Activated CD8-positive, alpha-beta memory T cell treated with anti-CD3 and anti-CD28 coated beads for 36 hours (primary cell): ENCODE data around the gene TMEM259. TPM values are rescaled to one million over a fixed set of nuclear protein-coding genes. Genes with fewer than 3 reads are reported as not detected.

Experiments
- CTCF ChIA-PET: fragments of 350-600 bp; sonication (Branson Sonifier 250); formaldehyde crosslinking; loops from one replicate; lab custom pipeline; 2021; ENCODE audit warnings: antibody characterized with exemption; lab: Charles Lee
- POLR2A ChIA-PET: fragments of 350-600 bp; sonication (Branson Sonifier 250); formaldehyde crosslinking; loops from one replicate; lab custom pipeline; 2021; ENCODE audit warnings: antibody characterized with exemption; lab: Charles Lee
- total RNA-seq, 2 experiments: library from RNA; stranded (reverse); gene quantifications; one replicate each; pipeline ENCODE4 v1.2.3, GENCODE V29; 2021

The TMEM259 gene
- total RNA-seq, 2 experiments from 2014 or later, result 132 to 141 TPM

DNA sequence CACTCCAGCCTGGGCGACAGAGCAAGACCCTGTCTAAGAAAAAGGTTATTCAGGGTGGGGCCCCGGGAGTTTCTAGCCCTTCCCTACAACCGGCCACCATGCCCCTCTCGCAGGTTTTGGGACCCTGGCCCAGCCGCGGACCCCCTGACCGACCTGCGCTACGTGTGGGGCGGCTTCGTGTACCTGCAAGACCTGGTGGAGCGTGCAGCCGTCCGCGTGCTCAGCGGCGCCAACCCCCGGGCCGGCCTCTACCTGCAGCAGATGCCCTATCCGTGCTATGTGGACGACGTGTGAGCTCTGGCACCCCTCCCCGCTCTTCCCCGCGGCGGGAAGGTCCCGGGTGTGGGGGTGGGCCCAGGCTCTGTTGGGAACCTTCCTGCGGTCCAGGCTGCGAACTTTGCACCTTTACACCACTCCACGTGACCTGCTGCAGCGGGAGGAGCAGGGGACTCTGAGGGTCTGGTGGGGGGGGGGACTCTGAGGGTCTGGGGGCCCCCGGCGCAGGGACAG is 25.2 kb upstream of the TMEM259 start:
- ChIA-PET POLR2A (interaction anchor here (0.7 kb wide), 1 partner anchor 45 kb away, joined by 3 read pairs; no protein-coding TSS in a partner anchor), CTCF (no interaction called here)

GRCh38 chr19:1045247-1045603 is 24.3 kb upstream of the TMEM259 start:
- ChIA-PET CTCF (no interaction called here), POLR2A (no interaction called here)

DNA sequence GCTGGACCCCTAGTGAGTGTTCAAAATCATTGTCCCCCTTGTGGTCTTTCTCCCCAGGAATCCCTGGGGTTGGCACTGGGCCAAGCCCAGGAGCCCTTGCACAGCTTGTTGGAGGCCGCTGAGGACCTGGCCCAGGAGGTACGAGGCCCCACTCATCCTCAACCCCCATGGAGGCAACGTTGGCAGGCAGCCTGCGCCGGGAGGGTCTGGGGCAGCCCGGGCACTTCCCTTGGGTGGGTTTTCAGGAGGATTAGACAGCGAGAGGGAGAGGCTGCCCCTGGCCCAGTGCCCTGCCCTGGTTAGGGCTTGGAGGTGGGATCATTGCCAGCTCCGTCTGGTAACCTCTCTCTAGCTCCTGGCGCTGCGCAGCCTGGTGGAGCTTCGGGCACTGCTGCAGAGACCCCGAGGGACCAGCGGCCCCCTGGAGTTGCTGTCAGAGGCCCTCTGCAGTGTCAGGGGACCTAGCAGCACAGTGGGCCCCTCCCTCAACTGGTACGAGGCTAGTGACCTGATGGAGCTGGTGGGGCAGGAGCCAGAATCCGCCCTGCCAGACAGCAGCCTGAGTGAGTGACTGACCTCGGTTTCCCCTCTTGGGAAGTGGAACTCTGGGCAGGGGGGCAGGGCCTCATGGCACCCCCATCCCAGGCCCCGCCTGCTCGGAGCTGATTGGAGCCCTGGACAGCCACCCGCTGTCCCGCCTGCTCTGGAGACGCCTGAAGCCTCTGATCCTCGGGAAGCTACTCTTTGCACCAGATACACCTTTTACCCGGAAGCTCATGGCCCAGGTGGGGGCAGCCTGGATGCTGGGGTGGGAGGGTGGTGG is 22.0 kb upstream of the TMEM259 start:
- ChIA-PET CTCF (interaction anchor here (0.6 to 2.2 kb wide), 3 partner anchors 14 to 388 kb away, joined by 3 to 6 read pairs (median 3); no protein-coding TSS in a partner anchor), POLR2A (interaction anchor here (1.1 kb wide), 1 partner anchor 48 kb away, joined by 7 read pairs; no protein-coding TSS in a partner anchor)

DNA sequence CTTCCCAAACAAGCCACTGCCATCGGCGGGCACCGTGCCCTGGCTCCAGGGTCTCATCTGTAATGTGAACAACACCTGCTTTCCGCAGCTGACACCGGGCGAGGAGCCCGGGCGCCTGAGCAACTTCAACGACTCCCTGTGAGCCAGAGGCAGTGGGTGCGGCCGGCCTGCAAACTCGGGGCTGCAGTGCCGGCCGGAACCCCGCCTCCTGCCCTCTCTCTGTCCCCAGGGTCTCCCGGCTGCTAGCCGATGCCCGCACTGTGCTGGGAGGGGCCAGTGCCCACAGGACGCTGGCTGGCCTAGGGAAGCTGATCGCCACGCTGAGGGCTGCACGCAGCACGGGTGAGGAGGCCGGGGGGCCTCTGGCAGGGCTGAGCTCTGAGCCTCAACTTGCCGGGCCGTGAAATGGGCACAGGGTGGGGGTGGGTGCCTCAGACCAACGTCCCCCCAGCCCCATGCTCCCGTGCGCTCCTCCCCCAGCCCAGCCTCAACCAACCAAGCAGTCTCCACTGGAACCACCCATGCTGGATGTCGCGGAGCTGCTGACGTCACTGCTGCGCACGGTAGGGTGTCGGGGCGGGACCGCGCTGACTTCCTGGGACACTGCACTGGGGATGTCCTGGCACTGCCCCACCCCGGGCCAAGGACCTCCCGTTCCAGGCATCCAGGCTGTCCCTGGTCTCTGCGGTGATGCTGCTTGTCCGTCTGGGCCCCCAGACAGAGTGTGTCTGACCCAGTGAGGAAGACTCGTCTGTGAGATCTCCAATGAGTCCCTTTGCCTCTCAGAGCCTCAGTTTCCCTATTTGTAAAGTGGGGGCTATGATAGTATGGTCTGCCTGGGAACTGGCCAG is 21.1 kb upstream of the TMEM259 start:
- POLR2A ChIA-PET, result interaction anchor here (1.1 kb wide), 1 partner anchor 49 kb away, joined by 7 read pairs; no protein-coding TSS in a partner anchor
- CTCF ChIA-PET, result interaction anchor here (0.5 to 2.2 kb wide), 5 partner anchors 10 to 76 kb away, joined by 3 to 7 read pairs (median 5); no protein-coding TSS in a partner anchor

DNA sequence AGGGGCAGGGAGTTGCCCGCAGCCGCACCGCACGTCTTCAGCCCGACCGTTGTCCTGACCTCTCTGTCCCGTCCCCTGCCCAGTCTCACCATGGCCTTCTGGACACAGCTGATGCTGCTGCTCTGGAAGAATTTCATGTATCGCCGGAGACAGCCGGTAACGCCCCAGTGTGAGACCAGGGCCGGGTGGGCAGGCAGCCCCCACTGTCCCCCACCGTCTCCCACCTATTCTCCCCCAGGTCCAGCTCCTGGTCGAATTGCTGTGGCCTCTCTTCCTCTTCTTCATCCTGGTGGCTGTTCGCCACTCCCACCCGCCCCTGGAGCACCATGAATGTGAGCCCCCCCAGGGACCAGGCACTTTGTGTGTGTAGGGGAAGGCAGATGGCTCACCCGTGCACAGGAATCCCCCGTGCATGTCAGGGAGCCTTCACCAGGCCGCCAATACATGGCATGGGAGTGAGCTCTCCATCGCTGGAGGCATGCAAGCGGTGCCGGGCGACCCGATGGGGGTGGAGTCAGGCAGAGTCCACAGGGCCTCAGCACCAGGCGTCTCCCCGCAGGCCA is 20.4 kb upstream of the TMEM259 start:
- CTCF ChIA-PET, result interaction anchor here (0.9 to 2.2 kb wide), 6 partner anchors 9 to 49 kb away, joined by 3 to 7 read pairs (median 4); no protein-coding TSS in a partner anchor

GRCh38 chr19:1040476-1041271 is 19.8 kb upstream of the TMEM259 start:
- CTCF ChIA-PET, result interaction anchor here (0.8 to 2.2 kb wide), 8 partner anchors 8 to 49 kb away, joined by 3 to 7 read pairs (median 4); partner anchors contain the start of gene RNU6-2
- POLR2A ChIA-PET, result interaction anchor here (0.5 to 1.7 kb wide), 4 partner anchors 8 to 34 kb away, joined by 4 to 11 read pairs (median 7); partner anchors contain the start of gene ARHGAP45

More for the DNA sequence above, 20.4 kb upstream of the TMEM259 start:
- POLR2A ChIA-PET, result no interaction called here

DNA sequence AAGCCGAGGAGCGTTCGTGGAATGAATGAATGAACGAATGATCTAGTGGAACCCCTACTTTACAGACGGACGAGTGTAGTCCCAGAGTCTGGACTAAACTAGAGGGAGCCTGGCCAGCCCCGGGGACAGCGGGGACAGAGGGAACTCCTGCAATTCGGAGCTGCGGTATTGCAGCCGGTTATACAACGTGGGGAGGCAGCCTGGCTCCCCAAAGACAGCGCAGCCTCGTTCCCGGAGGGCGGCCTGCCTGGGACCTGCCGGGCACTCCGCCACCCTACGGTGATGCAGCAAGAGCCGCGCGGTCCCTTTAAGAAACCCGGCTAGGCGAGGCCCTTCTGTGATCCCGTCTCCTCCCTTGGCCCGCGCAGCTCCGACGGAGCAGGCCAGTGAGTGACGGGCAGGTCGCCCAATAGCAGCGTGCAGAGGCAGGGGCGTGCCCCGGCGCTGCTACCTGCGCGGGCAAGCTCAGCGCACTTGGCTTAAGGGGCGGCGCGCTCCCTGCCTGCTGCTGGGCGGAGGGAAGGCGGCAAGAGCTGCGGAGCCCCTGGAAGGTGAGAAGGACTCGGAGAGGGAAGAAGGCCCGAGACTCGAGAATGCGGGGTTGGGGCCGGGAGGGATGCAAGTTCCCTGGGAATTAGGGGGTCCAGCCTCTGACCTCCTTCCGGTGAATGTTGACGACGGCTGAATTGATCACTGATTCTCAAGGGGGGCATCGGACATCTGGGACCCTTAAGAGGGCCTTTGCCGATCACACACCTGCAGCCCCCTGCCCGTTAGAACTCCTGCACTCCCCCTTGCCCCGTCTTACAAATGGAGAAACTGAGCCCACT is 18.9 kb upstream of the TMEM259 start, which contains the start of gene ABCA7:
Gene ABCA7 (plus strand): TSS at position 462 of the 830 bp plus-strand sequence. CDS start 1,255 bp downstream, outside the sequence.
- CTCF ChIA-PET, result interaction anchor here (0.8 to 2.0 kb wide), 7 partner anchors 15 to 227 kb away, joined by 3 to 7 read pairs (median 3); partner anchors contain the start of gene RNU6-2
- POLR2A ChIA-PET, result interaction anchor here (0.6 to 1.7 kb wide), 5 partner anchors 9 to 35 kb away, joined by 3 to 11 read pairs (median 4); partner anchors contain the start of genes ARHGAP45 and RNU6-2

- ChIA-PET CTCF (interaction anchor here (0.8 to 1.4 kb wide), 5 partner anchors 14 to 228 kb away, joined by 3 to 5 read pairs (median 3); no protein-coding TSS in a partner anchor), POLR2A (interaction anchor here (0.6 to 1.7 kb wide), 6 partner anchors 9 to 93 kb away, joined by 3 to 11 read pairs (median 4); partner anchors contain the start of genes ARHGAP45 and RNU6-2)
Observed at GRCh38 chr19:1038978-1039645, 18.2 kb upstream of the TMEM259 start.

GRCh38 chr19:1037621-1038064 is 16.7 kb upstream of the TMEM259 start:
- ChIA-PET POLR2A (interaction anchor here (0.5 kb wide), 1 partner anchor 9 kb away, joined by 5 read pairs; no protein-coding TSS in a partner anchor), CTCF (interaction anchor here (1.2 to 2.3 kb wide), 2 partner anchors 10 to 30 kb away, joined by 4 to 7 read pairs; partner anchors contain the start of gene ARHGAP45)

DNA sequence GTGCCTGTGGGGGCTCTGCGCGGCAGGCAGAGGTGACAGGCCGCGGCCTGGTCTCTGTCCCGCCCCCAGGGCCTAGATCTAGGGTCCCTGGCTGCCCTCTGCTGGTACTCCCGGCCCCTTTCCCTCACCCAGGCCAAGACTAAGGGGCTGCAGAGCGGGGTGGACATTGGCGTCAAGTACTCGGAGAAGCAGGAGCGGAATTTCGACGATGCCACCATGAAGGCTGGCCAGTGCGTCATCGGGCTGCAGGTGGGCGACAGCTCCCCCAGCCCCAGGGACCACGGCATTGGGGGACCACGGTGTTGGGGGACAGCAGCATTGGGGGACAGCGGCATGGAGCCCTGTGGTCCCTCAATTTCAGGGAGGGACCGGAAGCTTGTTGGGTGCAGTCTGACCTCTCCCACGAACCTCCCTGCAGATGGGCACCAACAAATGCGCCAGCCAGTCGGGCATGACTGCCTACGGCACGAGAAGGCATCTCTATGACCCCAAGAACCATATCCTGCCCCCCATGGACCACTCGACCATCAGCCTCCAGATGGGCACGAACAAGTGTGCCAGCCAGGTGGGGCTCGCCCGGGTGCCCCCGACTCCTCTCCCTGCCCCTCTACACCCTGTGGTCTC is 15.2 kb upstream of the TMEM259 start:
- ChIA-PET CTCF (interaction anchor here (1.0 to 2.3 kb wide), 2 partner anchors 9 to 159 kb away, joined by 4 to 7 read pairs; no protein-coding TSS in a partner anchor), POLR2A (no interaction called here)

DNA sequence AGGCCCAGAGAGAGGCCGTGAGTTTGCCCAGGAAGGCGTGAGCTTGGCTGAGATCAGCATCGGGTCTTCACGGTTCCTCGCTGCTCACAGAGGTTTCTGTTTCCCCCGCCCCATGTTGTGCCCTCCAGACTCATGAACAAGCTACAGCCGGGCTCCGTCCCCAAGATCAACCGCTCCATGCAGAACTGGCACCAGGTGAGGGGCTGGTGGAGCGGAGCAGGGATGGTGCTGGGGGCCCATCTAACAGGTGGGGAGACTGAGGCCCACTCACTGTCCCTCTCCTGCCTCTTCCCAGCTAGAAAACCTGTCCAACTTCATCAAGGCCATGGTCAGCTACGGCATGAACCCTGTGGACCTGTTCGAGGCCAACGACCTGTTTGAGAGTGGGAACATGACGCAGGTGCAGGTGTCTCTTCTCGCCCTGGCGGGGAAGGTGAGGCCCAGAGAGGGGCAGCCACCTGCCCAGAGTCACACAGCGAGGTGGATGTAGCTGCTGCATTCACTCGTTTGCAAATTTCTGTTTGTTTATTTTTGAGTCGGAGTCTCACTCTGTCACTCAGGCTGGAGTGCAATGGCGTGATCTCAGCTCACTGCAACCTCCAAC is 11.4 kb upstream of the TMEM259 start:
- CTCF ChIA-PET, result interaction anchor here (0.7 to 1.7 kb wide), 5 partner anchors 9 to 248 kb away, joined by 3 to 5 read pairs (median 3); partner anchors contain the start of genes ARHGAP45, GRIN3B and RNU6-2
- POLR2A ChIA-PET, result interaction anchor here (0.7 kb wide), 1 partner anchor 8 kb away, joined by 6 read pairs; no protein-coding TSS in a partner anchor

GRCh38 chr19:1028062-1028926 is 7.4 kb upstream of the TMEM259 start:
- CTCF ChIA-PET, result interaction anchor here (0.7 to 2.4 kb wide), 8 partner anchors 9 to 216 kb away, joined by 3 to 10 read pairs (median 5); partner anchors contain the start of gene ARHGAP45
- POLR2A ChIA-PET, result interaction anchor here (0.5 to 3.0 kb wide), 7 partner anchors 10 to 1448 kb away, joined by 3 to 14 read pairs (median 5); partner anchors contain the start of genes ARHGAP45 and REEP6

DNA sequence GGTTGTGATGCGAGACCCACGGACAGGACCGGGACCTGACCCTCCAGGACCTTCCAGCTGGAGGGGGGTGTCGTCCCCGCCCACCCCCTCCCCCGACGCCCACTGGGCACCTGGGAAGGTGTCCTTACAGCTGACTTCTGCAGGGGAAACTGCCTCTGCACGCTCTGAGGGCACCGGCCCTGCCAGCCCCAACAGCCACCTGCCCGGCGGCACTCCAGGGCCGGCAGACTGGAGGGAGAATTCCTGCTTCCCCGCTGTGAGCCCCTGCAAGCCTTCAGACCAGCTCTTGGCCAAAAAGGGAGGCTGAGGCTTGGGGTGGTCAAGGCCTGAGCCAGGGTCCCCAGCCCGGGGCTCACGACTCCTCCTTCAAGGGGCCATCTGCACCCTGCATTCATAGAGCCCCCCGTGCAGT is 6.7 kb upstream of the TMEM259 start:
- CTCF ChIA-PET, result interaction anchor here (0.6 to 2.4 kb wide), 8 partner anchors 9 to 217 kb away, joined by 3 to 10 read pairs (median 6); partner anchors contain the start of gene ARHGAP45
- POLR2A ChIA-PET, result interaction anchor here (0.5 to 3.0 kb wide), 7 partner anchors 12 to 1247 kb away, joined by 3 to 14 read pairs (median 6); partner anchors contain the start of genes ARHGAP45 and REEP6
